GM23338 (cell line): Measurements from ENCODE around the gene PROSER2. TPM values are rescaled to one million over a fixed set of nuclear protein-coding genes. Genes with fewer than 3 reads are reported as not detected.

Experiments
- ATAC-seq: fragments of 200-7000 bp; cut with Tn5 transposase; 3 replicates; pipeline ENCODE4 v1.9.1; 2020
- DNase-seq: peaks from one replicate; pipeline ENCODE4 v3.0.0-alpha.2; 2015; ENCODE audit warnings: low spot score
- H2AFZ ChIP-seq: fragments of 200-600 bp; sonication (generic); 2 replicates; pipeline ENCODE4 v1.8.0; 2016; ENCODE audit warnings: antibody characterized with exemption, mild to moderate bottlenecking, moderate library complexity
- H3F3A ChIP-seq: fragments of 200-600 bp; sonication (generic); replicated peaks from 2 replicates; pipeline ENCODE4 v1.8.0; 2017; ENCODE audit warnings: antibody characterized with exemption, mixed run types, low read depth
- H3K27ac ChIP-seq: fragments of 200-600 bp; sonication (generic); 2 replicates; pipeline ENCODE4 v1.6.1; 2016; ENCODE audit warnings: low read depth
- H3K27me3 ChIP-seq: fragments of 200-600 bp; sonication (generic); 2 replicates; pipeline ENCODE4 v1.8.0; 2016; ENCODE audit warnings: mild to moderate bottlenecking, mixed run types, moderate library complexity; ENCODE audit not compliant: insufficient read depth
- H3K36me3 ChIP-seq: fragments of 200-600 bp; sonication (generic); 2 replicates; pipeline ENCODE4 v1.8.0; 2016; ENCODE audit warnings: mild to moderate bottlenecking; ENCODE audit not compliant: insufficient read depth
- H3K4me1 ChIP-seq: fragments of 200-600 bp; sonication (generic); 2 replicates; pipeline ENCODE4 v1.8.0; 2016; ENCODE audit warnings: mild to moderate bottlenecking, moderate library complexity; ENCODE audit not compliant: insufficient read depth
- H3K4me2 ChIP-seq: fragments of 200-600 bp; sonication (generic); 2 replicates; pipeline ENCODE4 v1.7.1; 2017; ENCODE audit warnings: mixed run types
- H3K4me3 ChIP-seq: fragments of 200-600 bp; sonication (generic); 2 replicates; pipeline ENCODE4 v1.6.1; 2016; ENCODE audit warnings: mixed run types
- H3K79me2 ChIP-seq: fragments of 200-600 bp; sonication (generic); replicated peaks from 2 replicates; pipeline ENCODE4 v1.8.0; 2017; ENCODE audit warnings: mild to moderate bottlenecking; ENCODE audit not compliant: insufficient read depth
- H3K9me2 ChIP-seq: fragments of 200-600 bp; sonication (generic); 2 replicates; pipeline ENCODE4 v1.8.0; 2017; ENCODE audit not compliant: insufficient read depth
- H4K20me1 ChIP-seq: fragments of 200-600 bp; sonication (generic); replicated peaks from 2 replicates; pipeline ENCODE4 v1.8.0; 2017; ENCODE audit warnings: mild to moderate bottlenecking; ENCODE audit not compliant: insufficient read depth
- H3K27ac Mint-ChIP-seq: 2 replicates; pipeline ENCODE4 v1.8.0; 2020; ENCODE audit warnings: inconsistent platforms, mild to moderate bottlenecking, moderate library complexity, mixed read lengths
- H3K27me3 Mint-ChIP-seq: 3 replicates; pipeline ENCODE4 v1.8.0; 2022; ENCODE audit warnings: low read depth, mild to moderate bottlenecking, moderate library complexity, mixed read lengths, inconsistent platforms; ENCODE audit not compliant: insufficient read depth, poor library complexity
- H3K36me3 Mint-ChIP-seq: 3 replicates; pipeline ENCODE4 v1.8.0; 2021; ENCODE audit warnings: low read depth, mild to moderate bottlenecking, inconsistent platforms, moderate library complexity, mixed read lengths
- H3K4me1 Mint-ChIP-seq: 3 replicates; pipeline ENCODE4 v1.8.0; 2020; ENCODE audit warnings: mild to moderate bottlenecking, inconsistent platforms, mixed read lengths
- H3K4me3 Mint-ChIP-seq: 3 replicates; pipeline ENCODE4 v1.8.0; 2021; ENCODE audit warnings: moderate library complexity, mild to moderate bottlenecking, inconsistent platforms, mixed read lengths
- H3K9me3 Mint-ChIP-seq: 3 replicates; pipeline ENCODE4 v1.8.0; 2020; ENCODE audit warnings: moderate library complexity, mild to moderate bottlenecking, inconsistent platforms, mixed read lengths
- CREB1 ChIP-seq: fragments of 250-450 bp; sonication (Bioruptor Pico); IDR thresholded peaks from 2 replicates; pipeline ENCODE4 v1.5.0; 2020; ENCODE audit warnings: low read depth, mild to moderate bottlenecking, moderate library complexity
- EZH2 ChIP-seq: fragments of 200-600 bp; sonication (generic); IDR thresholded peaks from one replicate; pipeline ENCODE4 v1.8.0; 2017; ENCODE audit warnings: antibody characterized with exemption, mild to moderate bottlenecking, low read depth; ENCODE audit not compliant: unreplicated experiment
- EZH2phosphoT487 ChIP-seq: fragments of 200-600 bp; sonication (generic); IDR thresholded peaks from one replicate; pipeline ENCODE4 v1.8.1; 2018; ENCODE audit warnings: antibody characterized with exemption; ENCODE audit not compliant: unreplicated experiment
- POLR2AphosphoS5 ChIP-seq: IDR thresholded peaks from 2 replicates; pipeline ENCODE4 v1.6.1; 2016; ENCODE audit warnings: antibody characterized with exemption, low read depth
- STAT1 ChIP-seq: IDR thresholded peaks from one replicate; pipeline ENCODE4 v1.6.1; 2016; ENCODE audit warnings: antibody characterized with exemption; ENCODE audit not compliant: unreplicated experiment
- ZNF114 ChIP-seq: fragments of 250-450 bp; sonication (Bioruptor Pico); IDR thresholded peaks from 2 replicates; pipeline ENCODE4 v1.5.0; 2020; ENCODE audit warnings: mild to moderate bottlenecking, moderate library complexity
- ZNF331 ChIP-seq: fragments of 250-450 bp; sonication (Bioruptor Pico); IDR thresholded peaks from 2 replicates; pipeline ENCODE4 v1.5.0; 2020; ENCODE audit warnings: low read depth, mild to moderate bottlenecking, moderate library complexity
- polyA plus RNA-seq: library from polyadenylated mRNA; unstranded; fragments of >200 nt; fragmentation: Nextera tagmentation; extraction: Ambion mirVana; gene quantifications from 2 replicates; pipeline ENCODE4 v1.2.1, GENCODE V29; 2016
- total RNA-seq: library from RNA; depleted of rRNA; stranded (reverse); fragments of >200 nt; shearing (Covaris generic); gene quantifications from 2 replicates; pipeline ENCODE4 v1.2.3, GENCODE V29; 2014
- TF ChIP-seq, protein P1 (sequence below): IDR thresholded peaks from one replicate; pipeline ENCODE4 v1.6.1; 2018; ENCODE audit warnings: antibody characterized with exemption; ENCODE audit not compliant: unreplicated experiment
- TF ChIP-seq, protein P2 (sequence below): IDR thresholded peaks from 2 replicates; pipeline ENCODE4 v1.6.1; 2016; ENCODE audit warnings: antibody characterized with exemption
- TF ChIP-seq, protein P3 (sequence below): fragments of 250-450 bp; sonication (Bioruptor Pico); IDR thresholded peaks from 2 replicates; pipeline ENCODE4 v1.5.0; 2020; ENCODE audit warnings: mild to moderate bottlenecking, moderate library complexity

Gene PROSER2
- total and polyA plus RNA-seq, 2 experiments from 2014 or later: 4.2 to 10.8 TPM

DNA sequence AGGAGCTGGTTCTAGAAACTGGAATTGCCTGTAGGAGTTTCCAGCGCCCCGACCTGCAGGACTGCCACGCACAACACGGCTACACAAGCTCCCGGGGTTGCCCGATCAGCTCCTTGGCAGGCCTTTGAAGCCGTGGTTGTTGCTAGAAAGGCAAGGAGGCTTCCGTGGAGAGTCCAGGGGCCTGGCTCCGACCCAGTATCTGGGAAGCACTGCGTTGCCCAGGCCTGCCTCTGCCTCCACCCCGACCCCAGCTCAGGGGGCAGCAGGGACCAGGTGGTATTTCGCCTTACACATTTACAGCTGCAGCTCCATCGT is 54.4 kb downstream of the PROSER2 start (continued):
- no peak for TF ChIP-seq EZH2phosphoT487
- no peak for TF ChIP-seq ZNF331
- TF ChIP-seq, protein P1, sequence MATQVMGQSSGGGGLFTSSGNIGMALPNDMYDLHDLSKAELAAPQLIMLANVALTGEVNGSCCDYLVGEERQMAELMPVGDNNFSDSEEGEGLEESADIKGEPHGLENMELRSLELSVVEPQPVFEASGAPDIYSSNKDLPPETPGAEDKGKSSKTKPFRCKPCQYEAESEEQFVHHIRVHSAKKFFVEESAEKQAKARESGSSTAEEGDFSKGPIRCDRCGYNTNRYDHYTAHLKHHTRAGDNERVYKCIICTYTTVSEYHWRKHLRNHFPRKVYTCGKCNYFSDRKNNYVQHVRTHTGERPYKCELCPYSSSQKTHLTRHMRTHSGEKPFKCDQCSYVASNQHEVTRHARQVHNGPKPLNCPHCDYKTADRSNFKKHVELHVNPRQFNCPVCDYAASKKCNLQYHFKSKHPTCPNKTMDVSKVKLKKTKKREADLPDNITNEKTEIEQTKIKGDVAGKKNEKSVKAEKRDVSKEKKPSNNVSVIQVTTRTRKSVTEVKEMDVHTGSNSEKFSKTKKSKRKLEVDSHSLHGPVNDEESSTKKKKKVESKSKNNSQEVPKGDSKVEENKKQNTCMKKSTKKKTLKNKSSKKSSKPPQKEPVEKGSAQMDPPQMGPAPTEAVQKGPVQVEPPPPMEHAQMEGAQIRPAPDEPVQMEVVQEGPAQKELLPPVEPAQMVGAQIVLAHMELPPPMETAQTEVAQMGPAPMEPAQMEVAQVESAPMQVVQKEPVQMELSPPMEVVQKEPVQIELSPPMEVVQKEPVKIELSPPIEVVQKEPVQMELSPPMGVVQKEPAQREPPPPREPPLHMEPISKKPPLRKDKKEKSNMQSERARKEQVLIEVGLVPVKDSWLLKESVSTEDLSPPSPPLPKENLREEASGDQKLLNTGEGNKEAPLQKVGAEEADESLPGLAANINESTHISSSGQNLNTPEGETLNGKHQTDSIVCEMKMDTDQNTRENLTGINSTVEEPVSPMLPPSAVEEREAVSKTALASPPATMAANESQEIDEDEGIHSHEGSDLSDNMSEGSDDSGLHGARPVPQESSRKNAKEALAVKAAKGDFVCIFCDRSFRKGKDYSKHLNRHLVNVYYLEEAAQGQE: no peak
- no peak for TF ChIP-seq EZH2

DNA sequence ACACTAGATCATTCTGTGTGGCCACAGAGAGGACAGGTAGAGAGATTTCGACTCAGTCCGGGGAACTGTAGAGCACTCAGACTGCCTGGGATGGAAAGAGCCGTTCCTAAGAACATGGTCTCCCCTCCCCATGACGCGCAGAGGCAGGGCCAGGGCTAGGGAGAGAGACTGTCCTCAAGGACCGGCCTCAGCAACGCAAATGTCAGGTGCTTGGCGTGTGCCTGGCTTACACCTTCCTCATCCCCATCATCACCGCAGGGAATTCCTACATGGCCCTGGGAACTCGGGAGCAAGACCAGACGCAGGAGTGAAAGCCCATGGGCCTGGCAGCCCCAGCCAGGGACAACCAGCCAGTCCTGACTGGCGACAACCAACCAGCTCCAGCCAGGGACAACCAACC is 55.6 kb downstream of the PROSER2 start:
- H3K27me3 ChIP-seq: no peaks in the 10 kb centered on the region
- H3K9me2 ChIP-seq: no peaks in the 10 kb centered on the region
- no peak overlapping the region for H3K4me3 ChIP-seq
- no peak overlapping the region for H3K4me2 ChIP-seq
- H3K27ac Mint-ChIP-seq: no peak overlapping the region
- H3F3A ChIP-seq: no peaks in the 10 kb centered on the region; the same call in 1 of the 2 replicates
- H3K27ac ChIP-seq: no peak overlapping the region
- H4K20me1 ChIP-seq: no peaks in the 10 kb centered on the region
- no peaks in the 10 kb centered on the region for H3K79me2 ChIP-seq
- ATAC-seq: no peak
- no peak overlapping the region for H3K4me3 Mint-ChIP-seq
- peaks cover 23% of the 10 kb centered on the region for H3K4me1 ChIP-seq
- H2AFZ ChIP-seq: no peak overlapping the region
- peaks cover 2% of the 10 kb centered on the region; the same call in 1 of the 3 replicates for H3K36me3 Mint-ChIP-seq
- H3K4me1 Mint-ChIP-seq: peaks cover 30% of the 10 kb centered on the region
- no peaks in the 10 kb centered on the region for H3K36me3 ChIP-seq
- H3K27me3 Mint-ChIP-seq: peaks cover 7% of the 10 kb centered on the region
- no peak for DNase-seq
- H3K9me3 Mint-ChIP-seq: no peaks in the 10 kb centered on the region
- TF ChIP-seq, protein P2, sequence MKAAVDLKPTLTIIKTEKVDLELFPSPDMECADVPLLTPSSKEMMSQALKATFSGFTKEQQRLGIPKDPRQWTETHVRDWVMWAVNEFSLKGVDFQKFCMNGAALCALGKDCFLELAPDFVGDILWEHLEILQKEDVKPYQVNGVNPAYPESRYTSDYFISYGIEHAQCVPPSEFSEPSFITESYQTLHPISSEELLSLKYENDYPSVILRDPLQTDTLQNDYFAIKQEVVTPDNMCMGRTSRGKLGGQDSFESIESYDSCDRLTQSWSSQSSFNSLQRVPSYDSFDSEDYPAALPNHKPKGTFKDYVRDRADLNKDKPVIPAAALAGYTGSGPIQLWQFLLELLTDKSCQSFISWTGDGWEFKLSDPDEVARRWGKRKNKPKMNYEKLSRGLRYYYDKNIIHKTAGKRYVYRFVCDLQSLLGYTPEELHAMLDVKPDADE: no peak
- TF ChIP-seq CREB1 (CRISPR knock-in tag): no peak
- TF ChIP-seq, protein P1: no peak
- no peak for TF ChIP-seq ZNF331
- no peak for TF ChIP-seq POLR2AphosphoS5
- no peak for TF ChIP-seq ZNF114 (CRISPR knock-in tag)
- no peak for TF ChIP-seq STAT1
- TF ChIP-seq EZH2phosphoT487: no peak
- TF ChIP-seq, protein P3, sequence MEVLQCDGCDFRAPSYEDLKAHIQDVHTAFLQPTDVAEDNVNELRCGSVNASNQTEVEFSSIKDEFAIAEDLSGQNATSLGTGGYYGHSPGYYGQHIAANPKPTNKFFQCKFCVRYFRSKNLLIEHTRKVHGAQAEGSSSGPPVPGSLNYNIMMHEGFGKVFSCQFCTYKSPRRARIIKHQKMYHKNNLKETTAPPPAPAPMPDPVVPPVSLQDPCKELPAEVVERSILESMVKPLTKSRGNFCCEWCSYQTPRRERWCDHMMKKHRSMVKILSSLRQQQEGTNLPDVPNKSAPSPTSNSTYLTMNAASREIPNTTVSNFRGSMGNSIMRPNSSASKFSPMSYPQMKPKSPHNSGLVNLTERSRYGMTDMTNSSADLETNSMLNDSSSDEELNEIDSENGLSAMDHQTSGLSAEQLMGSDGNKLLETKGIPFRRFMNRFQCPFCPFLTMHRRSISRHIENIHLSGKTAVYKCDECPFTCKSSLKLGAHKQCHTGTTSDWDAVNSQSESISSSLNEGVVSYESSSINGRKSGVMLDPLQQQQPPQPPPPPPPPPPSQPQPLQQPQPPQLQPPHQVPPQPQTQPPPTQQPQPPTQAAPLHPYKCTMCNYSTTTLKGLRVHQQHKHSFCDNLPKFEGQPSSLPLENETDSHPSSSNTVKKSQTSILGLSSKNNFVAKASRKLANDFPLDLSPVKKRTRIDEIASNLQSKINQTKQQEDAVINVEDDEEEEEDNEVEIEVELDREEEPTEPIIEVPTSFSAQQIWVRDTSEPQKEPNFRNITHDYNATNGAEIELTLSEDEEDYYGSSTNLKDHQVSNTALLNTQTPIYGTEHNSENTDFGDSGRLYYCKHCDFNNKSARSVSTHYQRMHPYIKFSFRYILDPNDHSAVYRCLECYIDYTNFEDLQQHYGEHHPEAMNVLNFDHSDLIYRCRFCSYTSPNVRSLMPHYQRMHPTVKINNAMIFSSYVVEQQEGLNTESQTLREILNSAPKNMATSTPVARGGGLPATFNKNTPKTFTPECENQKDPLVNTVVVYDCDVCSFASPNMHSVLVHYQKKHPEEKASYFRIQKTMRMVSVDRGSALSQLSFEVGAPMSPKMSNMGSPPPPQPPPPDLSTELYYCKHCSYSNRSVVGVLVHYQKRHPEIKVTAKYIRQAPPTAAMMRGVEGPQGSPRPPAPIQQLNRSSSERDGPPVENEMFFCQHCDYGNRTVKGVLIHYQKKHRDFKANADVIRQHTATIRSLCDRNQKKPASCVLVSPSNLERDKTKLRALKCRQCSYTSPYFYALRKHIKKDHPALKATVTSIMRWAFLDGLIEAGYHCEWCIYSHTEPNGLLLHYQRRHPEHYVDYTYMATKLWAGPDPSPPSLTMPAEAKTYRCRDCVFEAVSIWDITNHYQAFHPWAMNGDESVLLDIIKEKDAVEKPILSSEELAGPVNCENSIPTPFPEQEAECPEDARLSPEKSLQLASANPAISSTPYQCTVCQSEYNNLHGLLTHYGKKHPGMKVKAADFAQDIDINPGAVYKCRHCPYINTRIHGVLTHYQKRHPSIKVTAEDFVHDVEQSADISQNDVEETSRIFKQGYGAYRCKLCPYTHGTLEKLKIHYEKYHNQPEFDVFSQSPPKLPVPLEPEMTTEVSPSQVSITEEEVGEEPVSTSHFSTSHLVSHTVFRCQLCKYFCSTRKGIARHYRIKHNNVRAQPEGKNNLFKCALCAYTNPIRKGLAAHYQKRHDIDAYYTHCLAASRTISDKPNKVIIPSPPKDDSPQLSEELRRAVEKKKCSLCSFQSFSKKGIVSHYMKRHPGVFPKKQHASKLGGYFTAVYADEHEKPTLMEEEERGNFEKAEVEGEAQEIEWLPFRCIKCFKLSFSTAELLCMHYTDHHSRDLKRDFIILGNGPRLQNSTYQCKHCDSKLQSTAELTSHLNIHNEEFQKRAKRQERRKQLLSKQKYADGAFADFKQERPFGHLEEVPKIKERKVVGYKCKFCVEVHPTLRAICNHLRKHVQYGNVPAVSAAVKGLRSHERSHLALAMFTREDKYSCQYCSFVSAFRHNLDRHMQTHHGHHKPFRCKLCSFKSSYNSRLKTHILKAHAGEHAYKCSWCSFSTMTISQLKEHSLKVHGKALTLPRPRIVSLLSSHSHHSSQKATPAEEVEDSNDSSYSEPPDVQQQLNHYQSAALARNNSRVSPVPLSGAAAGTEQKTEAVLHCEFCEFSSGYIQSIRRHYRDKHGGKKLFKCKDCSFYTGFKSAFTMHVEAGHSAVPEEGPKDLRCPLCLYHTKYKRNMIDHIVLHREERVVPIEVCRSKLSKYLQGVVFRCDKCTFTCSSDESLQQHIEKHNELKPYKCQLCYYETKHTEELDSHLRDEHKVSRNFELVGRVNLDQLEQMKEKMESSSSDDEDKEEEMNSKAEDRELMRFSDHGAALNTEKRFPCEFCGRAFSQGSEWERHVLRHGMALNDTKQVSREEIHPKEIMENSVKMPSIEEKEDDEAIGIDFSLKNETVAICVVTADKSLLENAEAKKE (CRISPR knock-in tag): no peak
